ENCODE results near the gene UBE2I.

Gene UBE2I

DNA sequence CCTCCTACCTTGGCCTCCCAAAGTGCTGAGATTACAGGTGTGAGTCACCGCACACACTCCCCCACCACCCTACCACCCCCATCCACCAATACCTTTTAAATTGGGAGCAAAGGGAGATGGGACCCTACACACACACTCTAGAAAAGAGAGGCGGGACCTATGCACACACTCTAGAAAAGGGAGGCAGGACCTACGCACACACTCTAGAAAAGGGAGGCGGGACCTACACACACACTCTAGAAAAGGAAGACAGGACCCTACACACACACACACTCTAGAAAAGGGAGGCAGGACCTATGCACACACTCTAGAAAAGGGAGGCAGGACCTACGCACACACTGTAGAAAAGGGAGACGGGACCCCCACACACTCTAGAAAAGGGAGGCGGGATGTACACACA, 34.7 kb upstream of the UBE2I start:
- H3K27ac ChIP-seq: no peak overlapping the region
- H3K4me3 ChIP-seq: no peak overlapping the region
- no peaks in the 10 kb centered on the region for H3K9me3 ChIP-seq (ENCODE audit: low read depth, low read length)
- DNase-seq (ENCODE audit: low read depth, low spot score): no peak
- H3K9ac ChIP-seq (ENCODE audit: insufficient read length): no peak overlapping the region
- TF ChIP-seq FOXP2 (optimal IDR thresholded peaks at IDR 0.05; ENCODE audit: control extremely low read depth, extremely low read length, insufficient read depth): no peak
- no peak for TF ChIP-seq POLR2AphosphoS5 (IDR thresholded peaks at IDR 0.05; ENCODE audit: borderline replicate concordance, low read depth, low read length)
- no peak for TF ChIP-seq EZH2 (IDR thresholded peaks at IDR 0.05)
- H3K36me3 ChIP-seq (ENCODE audit: insufficient read depth, low read length): no peaks in the 10 kb centered on the region

DNA sequence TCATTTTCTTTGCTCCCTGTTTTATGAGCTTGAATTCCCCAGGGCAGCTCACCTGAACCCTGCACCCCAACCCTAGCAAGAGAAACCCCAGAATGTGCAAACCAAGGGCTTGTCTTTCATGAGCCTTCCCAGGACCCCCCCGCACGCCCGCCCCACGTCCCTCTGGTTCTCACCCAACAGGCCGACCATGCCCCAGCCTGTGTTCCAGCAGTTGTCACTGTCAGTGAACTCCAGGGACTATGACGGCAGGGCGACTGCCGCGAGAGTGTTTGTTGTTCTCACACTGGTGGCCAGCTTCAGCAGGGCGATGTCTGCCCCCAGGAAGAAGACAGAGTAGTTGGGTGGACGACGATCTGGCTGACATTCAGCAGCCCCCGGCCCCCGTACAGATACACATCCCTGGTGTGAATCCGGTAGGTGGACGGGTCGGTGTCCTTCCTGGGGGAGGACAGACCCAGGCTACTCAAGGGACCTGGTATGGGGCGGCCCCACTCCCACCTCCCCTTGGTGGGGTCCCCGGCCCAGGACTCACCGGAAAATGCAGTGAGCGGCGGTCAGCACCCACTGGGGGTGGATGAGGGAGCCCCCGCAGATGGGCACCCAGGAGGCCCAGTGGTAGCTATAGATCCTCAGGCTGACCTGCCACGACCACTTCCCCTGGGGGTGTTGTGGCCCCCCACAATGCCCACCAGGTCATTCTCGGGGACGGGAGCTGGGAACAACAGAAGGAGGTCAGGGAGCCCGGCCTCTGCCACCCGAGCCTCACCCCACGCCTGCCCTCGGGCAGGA, 33.5 kb upstream of the UBE2I start:
- Histone ChIP-seq H3K4me3 (no peak overlapping the region), H3K36me3 (ENCODE audit: insufficient read depth, low read length) (no peaks in the 10 kb centered on the region), H3K27ac (no peak overlapping the region), H3K9me3 (ENCODE audit: low read depth, low read length) (no peaks in the 10 kb centered on the region), H3K9ac (ENCODE audit: insufficient read length) (no peak overlapping the region)
- TF ChIP-seq EZH2 (IDR thresholded peaks at IDR 0.05): no peak
- no peak for TF ChIP-seq FOXP2 (optimal IDR thresholded peaks at IDR 0.05; ENCODE audit: control extremely low read depth, extremely low read length, insufficient read depth)
- TF ChIP-seq POLR2AphosphoS5 (IDR thresholded peaks at IDR 0.05; ENCODE audit: borderline replicate concordance, low read depth, low read length): no peak
- no peak for DNase-seq (ENCODE audit: low read depth, low spot score)

DNA sequence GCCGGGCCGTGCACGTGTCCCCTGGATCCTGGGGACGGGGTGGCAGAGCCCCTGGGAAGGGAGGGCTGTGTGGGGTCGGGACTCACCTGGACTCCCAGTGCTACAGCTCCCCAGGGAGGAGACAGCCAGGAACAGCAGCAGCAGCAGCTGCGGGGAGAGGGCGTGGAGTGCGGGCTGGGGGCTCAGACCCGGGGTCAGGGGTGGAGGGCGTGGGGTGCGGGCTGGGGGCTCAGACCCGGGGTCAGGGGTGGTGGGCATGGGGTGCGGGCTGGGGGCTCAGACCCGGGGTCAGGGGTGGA, 32.9 kb upstream of the UBE2I start:
- TF ChIP-seq EZH2 (IDR thresholded peaks at IDR 0.05) (no peak), POLR2AphosphoS5 (IDR thresholded peaks at IDR 0.05; ENCODE audit: borderline replicate concordance, low read depth, low read length) (no peak), FOXP2 (optimal IDR thresholded peaks at IDR 0.05; ENCODE audit: control extremely low read depth, extremely low read length, insufficient read depth) (no peak)
- Histone ChIP-seq H3K9me3 (ENCODE audit: low read depth, low read length) (no peaks in the 10 kb centered on the region), H3K9ac (ENCODE audit: insufficient read length) (no peak overlapping the region), H3K36me3 (ENCODE audit: insufficient read depth, low read length) (no peaks in the 10 kb centered on the region), H3K4me3 (no peak overlapping the region), H3K27ac (no peak overlapping the region)
- DNase-seq (ENCODE audit: low read depth, low spot score): no peak

DNA sequence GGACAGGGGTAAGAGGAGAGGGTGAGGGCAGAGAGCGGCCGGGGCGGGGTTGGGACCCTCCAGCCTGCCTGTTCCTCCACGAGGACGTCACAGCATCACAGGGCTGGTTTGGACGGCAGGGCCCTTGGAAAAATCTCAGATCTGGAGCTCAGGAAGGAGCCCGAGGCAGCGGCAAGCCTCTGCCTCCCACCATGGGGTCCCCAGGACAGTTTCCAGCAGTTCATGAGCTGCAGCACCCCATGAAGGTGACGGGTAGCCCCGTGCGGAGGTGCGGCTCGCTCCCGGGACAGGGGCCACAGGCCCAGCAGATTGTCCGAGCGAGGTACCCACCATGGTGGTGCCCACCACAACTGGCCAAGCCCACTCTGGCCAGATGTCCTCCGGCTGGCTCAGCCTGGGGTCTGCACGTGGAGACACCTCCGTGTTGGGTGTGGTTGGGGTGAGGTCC, 32.3 kb upstream of the UBE2I start:
- no peak overlapping the region for H3K9ac ChIP-seq (ENCODE audit: insufficient read length)
- TF ChIP-seq EZH2 (IDR thresholded peaks at IDR 0.05) (no peak), POLR2AphosphoS5 (IDR thresholded peaks at IDR 0.05; ENCODE audit: borderline replicate concordance, low read depth, low read length) (no peak), FOXP2 (optimal IDR thresholded peaks at IDR 0.05; ENCODE audit: control extremely low read depth, extremely low read length, insufficient read depth) (no peak)
- H3K9me3 ChIP-seq (ENCODE audit: low read depth, low read length): no peaks in the 10 kb centered on the region
- H3K36me3 ChIP-seq (ENCODE audit: insufficient read depth, low read length): no peaks in the 10 kb centered on the region
- H3K4me3 ChIP-seq: no peak overlapping the region
- no peak for DNase-seq (ENCODE audit: low read depth, low spot score)
- no peak overlapping the region for H3K27ac ChIP-seq

DNA sequence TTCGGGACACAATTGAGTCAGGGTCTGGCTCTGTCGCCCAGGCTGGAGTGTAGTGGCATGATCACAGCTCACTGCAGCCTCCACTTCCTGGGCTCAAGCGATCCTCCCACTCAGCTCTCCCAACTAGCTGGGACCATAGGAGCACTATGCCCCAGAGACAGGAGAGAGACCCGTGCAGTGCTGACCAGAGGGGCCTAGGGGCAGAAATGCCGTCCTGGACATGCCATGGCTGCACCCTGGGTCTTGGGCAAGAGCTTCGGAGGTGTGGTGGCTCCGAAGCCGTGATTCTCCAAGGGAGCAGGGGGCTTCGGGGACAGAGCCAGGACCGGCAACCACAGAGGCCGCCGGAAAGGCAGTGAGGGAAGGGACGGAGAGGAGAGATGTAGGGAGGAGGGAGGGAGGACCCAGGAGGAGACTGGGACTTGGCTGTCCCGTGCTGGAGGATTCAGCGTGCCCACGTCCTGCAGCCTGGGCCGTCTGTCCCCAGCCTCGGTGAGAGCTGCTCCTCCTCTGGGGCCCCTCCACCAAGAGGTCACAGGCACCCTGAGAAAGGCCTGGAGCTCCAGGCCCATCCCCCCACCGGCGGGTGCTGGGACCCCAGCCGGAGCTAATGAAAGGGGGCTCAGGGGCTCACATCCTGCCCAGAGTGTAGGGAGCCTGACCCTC, 31.7 kb upstream of the UBE2I start:
- Histone ChIP-seq H3K27ac (no peak overlapping the region), H3K9ac (ENCODE audit: insufficient read length) (no peak overlapping the region), H3K36me3 (ENCODE audit: insufficient read depth, low read length) (no peaks in the 10 kb centered on the region), H3K9me3 (ENCODE audit: low read depth, low read length) (no peaks in the 10 kb centered on the region), H3K4me3 (no peak overlapping the region)
- DNase-seq (ENCODE audit: low read depth, low spot score): no peak
- TF ChIP-seq FOXP2 (optimal IDR thresholded peaks at IDR 0.05; ENCODE audit: control extremely low read depth, extremely low read length, insufficient read depth) (no peak), EZH2 (IDR thresholded peaks at IDR 0.05) (no peak), POLR2AphosphoS5 (IDR thresholded peaks at IDR 0.05; ENCODE audit: borderline replicate concordance, low read depth, low read length) (no peak)

DNA sequence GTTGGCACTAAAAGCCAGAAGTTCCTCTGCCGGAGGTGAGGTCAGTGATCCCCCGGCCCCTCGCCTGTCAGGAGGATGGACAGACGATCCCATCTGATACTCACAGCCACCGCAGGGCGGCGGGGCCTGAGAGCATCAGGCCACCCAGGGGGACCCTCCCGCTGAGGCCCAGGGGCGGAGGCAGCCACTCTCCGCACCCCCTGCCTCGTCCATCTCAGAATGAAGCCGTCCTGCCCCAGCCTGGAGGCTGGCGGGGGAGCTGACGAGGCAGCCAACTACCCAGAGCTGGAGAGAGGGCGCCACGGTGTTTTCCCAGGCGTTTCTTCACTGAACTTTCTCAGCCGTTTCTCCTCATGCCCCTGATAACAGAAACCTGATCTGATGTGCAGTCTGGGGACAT, 31.0 kb upstream of the UBE2I start:
- TF ChIP-seq FOXP2 (optimal IDR thresholded peaks at IDR 0.05; ENCODE audit: control extremely low read depth, extremely low read length, insufficient read depth) (no peak), POLR2AphosphoS5 (IDR thresholded peaks at IDR 0.05; ENCODE audit: borderline replicate concordance, low read depth, low read length) (no peak)
- Histone ChIP-seq H3K36me3 (ENCODE audit: insufficient read depth, low read length) (no peaks in the 10 kb centered on the region), H3K9me3 (ENCODE audit: low read depth, low read length) (no peaks in the 10 kb centered on the region), H3K4me3 (no peak overlapping the region), H3K9ac (ENCODE audit: insufficient read length) (no peak overlapping the region), H3K27ac (no peak overlapping the region)
- no peak for DNase-seq (ENCODE audit: low read depth, low spot score)

DNA sequence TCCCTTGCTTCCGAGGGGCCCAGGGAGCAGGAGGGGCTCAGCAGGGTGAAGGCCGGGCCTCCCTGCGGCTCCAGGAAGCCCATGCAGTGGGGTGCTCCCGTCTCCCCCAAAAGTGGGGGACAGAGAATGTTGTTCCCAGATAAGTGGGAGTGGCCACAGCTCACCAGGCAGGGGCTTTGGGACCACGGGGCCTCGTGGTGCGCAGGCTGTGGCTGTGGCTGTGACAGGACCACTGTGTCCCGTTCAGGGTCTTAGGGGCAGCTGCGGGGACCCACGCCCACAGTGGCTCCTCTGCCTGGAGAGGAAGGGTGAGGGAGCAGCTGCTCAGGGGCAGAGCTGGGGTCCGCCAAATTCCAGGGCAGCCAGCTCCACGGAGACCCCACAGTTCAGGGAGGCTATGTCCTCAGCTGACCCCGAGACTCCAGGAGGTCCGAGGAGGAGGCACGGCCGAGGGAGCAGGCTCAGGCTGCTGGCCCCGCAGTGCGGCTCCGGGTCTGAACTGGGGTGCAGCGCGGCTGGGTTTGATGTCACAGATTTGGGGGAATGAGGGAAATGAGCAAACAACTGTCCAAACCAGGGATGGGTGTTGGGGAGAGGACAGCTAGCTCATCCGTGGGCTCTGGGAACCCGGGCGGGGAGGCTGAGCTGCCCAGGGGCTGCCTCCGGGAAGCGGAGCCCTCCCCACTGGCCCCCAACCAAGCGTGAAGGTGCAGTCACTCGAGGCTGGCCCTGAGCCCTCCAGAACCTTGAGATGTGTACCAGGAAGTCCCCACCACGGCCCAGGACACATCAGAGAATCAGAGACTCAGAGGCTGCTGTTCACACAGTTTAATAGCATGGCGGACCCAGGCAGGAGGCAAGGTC, 30.1 kb upstream of the UBE2I start:
- TF ChIP-seq FOXP2 (optimal IDR thresholded peaks at IDR 0.05; ENCODE audit: control extremely low read depth, extremely low read length, insufficient read depth) (no peak), POLR2AphosphoS5 (IDR thresholded peaks at IDR 0.05; ENCODE audit: borderline replicate concordance, low read depth, low read length) (no peak)
- Histone ChIP-seq H3K4me3 (no peak overlapping the region), H3K36me3 (ENCODE audit: insufficient read depth, low read length) (no peaks in the 10 kb centered on the region), H3K27ac (no peak overlapping the region), H3K9me3 (ENCODE audit: low read depth, low read length) (no peaks in the 10 kb centered on the region), H3K9ac (ENCODE audit: insufficient read length) (no peak overlapping the region)
- no peak for DNase-seq (ENCODE audit: low read depth, low spot score)

DNA sequence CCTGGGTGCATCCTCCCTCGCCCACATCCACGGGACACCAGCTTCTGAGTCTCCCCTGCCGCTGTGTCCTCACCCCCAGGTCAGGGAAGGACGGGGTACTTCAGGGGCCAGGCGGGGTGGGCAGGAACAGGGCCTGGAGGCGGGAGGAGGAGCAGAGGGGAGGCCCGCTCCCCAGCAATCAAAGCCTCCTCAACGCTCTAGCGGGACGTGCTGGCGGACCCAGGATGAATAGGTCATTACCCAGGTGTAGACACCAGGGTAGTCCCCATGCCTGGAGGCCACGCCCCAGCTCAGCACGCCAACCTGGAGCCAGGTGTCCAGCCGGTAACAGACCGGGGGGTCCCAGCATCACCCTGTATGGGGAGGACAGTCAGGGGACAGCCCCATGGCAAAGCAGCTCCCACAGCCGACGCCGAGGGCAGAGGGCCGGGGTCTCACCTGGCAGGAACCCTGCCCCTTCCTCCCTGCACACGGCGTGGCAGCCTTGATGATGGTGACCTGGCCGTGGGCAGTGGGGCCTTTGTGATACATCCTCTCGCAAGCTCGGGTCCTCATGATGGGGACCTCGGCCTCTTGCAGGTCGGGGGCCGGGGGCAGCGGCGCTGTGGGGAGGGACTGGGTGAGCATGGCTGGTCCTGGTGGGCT, 29.4 kb upstream of the UBE2I start:
- H3K4me3 ChIP-seq: no peak overlapping the region
- H3K27ac ChIP-seq: no peak overlapping the region
- no peak for TF ChIP-seq EZH2 (IDR thresholded peaks at IDR 0.05)
- TF ChIP-seq FOXP2 (optimal IDR thresholded peaks at IDR 0.05; ENCODE audit: control extremely low read depth, extremely low read length, insufficient read depth): no peak
- TF ChIP-seq POLR2AphosphoS5 (IDR thresholded peaks at IDR 0.05; ENCODE audit: borderline replicate concordance, low read depth, low read length): no peak
- H3K36me3 ChIP-seq (ENCODE audit: insufficient read depth, low read length): no peaks in the 10 kb centered on the region
- DNase-seq (ENCODE audit: low read depth, low spot score): no peak
- no peak overlapping the region for H3K9ac ChIP-seq (ENCODE audit: insufficient read length)
- no peaks in the 10 kb centered on the region for H3K9me3 ChIP-seq (ENCODE audit: low read depth, low read length)

Measured in SK-N-MC (cell line).